Measurements from ENCODE around the gene VEGFA.

VEGFA gene

DNA sequence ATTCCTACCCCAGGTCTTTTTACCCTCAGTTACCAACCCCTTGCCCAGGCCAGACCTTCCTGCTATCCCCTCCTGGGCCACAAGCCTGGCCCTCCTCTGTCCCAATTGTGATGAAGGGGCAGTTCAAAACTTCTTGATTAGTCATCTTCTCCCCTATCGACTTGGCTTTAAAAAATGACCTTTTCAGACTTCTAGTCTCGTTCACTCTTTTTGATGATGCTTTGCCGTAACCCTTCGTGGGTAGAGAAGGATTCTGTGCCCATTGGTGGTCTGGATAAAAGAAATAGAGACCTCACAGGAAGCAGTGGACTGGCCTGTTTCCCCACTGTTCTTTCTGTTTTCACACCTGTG lies 5.5 kb downstream of the VEGFA start:
- H3K79me2 ChIP-seq (ENCODE audit: low read length): peaks cover 86% of the 10 kb centered on the region
- H3K27ac ChIP-seq (ENCODE audit: low read length): no peak overlapping the region
- no peak overlapping the region for H3K4me2 ChIP-seq (ENCODE audit: low read length)
- no peak overlapping the region for H2AFZ ChIP-seq (ENCODE audit: low read depth, low read length)
- TF ChIP-seq EZH2phosphoT487 (IDR thresholded peaks at IDR 0.05; ENCODE audit: low read depth): no peak
- TF ChIP-seq, protein P1, sequence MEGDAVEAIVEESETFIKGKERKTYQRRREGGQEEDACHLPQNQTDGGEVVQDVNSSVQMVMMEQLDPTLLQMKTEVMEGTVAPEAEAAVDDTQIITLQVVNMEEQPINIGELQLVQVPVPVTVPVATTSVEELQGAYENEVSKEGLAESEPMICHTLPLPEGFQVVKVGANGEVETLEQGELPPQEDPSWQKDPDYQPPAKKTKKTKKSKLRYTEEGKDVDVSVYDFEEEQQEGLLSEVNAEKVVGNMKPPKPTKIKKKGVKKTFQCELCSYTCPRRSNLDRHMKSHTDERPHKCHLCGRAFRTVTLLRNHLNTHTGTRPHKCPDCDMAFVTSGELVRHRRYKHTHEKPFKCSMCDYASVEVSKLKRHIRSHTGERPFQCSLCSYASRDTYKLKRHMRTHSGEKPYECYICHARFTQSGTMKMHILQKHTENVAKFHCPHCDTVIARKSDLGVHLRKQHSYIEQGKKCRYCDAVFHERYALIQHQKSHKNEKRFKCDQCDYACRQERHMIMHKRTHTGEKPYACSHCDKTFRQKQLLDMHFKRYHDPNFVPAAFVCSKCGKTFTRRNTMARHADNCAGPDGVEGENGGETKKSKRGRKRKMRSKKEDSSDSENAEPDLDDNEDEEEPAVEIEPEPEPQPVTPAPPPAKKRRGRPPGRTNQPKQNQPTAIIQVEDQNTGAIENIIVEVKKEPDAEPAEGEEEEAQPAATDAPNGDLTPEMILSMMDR (IDR thresholded peaks at IDR 0.05; ENCODE audit: low read depth, low read length): no peak
- no peak overlapping the region for H3K4me3 ChIP-seq (ENCODE audit: low read length)
- H4K20me1 ChIP-seq (ENCODE audit: insufficient read depth, low read length): peaks cover 85% of the 10 kb centered on the region
- peaks cover 82% of the 10 kb centered on the region for H3K36me3 ChIP-seq (replicated peaks; ENCODE audit: low read depth, low read length)
- H3K9ac ChIP-seq (ENCODE audit: low read length): no peak overlapping the region
- peaks cover 21% of the 10 kb centered on the region for H3K4me1 ChIP-seq (ENCODE audit: low read length)
- H3K9me3 ChIP-seq (ENCODE audit: insufficient read depth, low read length): no peaks in the 10 kb centered on the region
- H3K27me3 ChIP-seq (ENCODE audit: low read depth, low read length): no peaks in the 10 kb centered on the region

DNA sequence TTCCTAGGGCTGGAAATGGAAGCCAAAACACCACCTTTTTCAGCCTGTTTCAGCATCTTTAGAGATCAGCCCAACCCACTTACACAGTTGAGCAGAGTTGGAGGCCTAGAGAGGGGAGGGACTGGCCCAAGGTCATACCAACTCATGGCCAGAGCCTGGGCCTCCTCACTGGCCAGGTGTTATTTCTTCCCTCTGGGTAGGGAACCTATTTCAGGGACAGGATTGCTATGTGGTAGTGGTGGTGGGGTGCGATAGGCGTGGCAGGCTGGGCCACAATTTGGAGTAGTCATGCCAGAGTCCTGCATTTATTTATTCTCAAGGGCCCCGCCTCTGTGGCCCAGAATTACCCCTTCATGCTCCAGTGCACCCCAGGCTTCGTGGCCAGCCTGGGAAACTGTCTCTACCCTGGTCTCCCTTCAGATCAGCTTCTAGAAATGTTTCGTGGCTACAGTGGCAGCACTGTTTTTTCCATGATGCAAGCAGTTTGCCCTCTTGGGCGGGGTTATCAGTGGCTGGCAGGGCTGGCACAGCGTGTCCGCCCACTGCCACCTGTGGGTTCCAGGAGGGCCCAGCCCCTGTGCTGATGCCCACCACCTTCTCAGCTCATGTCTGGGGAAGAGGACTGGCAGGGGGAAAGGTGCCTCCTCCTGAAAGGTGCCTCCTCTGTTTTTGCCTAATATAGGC lies 6.2 kb downstream of the VEGFA start:
- Histone ChIP-seq H3K4me2 (ENCODE audit: low read length) (no peak overlapping the region), H3K27me3 (ENCODE audit: low read depth, low read length) (no peaks in the 10 kb centered on the region), H3K27ac (ENCODE audit: low read length) (no peak overlapping the region), H3K79me2 (ENCODE audit: low read length) (peaks cover 78% of the 10 kb centered on the region), H3K36me3 (replicated peaks; ENCODE audit: low read depth, low read length) (peaks cover 87% of the 10 kb centered on the region), H3K4me1 (ENCODE audit: low read length) (peaks cover 21% of the 10 kb centered on the region), H3K9ac (ENCODE audit: low read length) (no peak overlapping the region), H2AFZ (ENCODE audit: low read depth, low read length) (no peak overlapping the region), H4K20me1 (ENCODE audit: insufficient read depth, low read length) (peaks cover 92% of the 10 kb centered on the region), H3K4me3 (ENCODE audit: low read length) (no peak overlapping the region), H3K9me3 (ENCODE audit: insufficient read depth, low read length) (no peaks in the 10 kb centered on the region)
- no peak for TF ChIP-seq EZH2phosphoT487 (IDR thresholded peaks at IDR 0.05; ENCODE audit: low read depth)
- TF ChIP-seq, protein P1 (IDR thresholded peaks at IDR 0.05; ENCODE audit: low read depth, low read length): no peak

DNA sequence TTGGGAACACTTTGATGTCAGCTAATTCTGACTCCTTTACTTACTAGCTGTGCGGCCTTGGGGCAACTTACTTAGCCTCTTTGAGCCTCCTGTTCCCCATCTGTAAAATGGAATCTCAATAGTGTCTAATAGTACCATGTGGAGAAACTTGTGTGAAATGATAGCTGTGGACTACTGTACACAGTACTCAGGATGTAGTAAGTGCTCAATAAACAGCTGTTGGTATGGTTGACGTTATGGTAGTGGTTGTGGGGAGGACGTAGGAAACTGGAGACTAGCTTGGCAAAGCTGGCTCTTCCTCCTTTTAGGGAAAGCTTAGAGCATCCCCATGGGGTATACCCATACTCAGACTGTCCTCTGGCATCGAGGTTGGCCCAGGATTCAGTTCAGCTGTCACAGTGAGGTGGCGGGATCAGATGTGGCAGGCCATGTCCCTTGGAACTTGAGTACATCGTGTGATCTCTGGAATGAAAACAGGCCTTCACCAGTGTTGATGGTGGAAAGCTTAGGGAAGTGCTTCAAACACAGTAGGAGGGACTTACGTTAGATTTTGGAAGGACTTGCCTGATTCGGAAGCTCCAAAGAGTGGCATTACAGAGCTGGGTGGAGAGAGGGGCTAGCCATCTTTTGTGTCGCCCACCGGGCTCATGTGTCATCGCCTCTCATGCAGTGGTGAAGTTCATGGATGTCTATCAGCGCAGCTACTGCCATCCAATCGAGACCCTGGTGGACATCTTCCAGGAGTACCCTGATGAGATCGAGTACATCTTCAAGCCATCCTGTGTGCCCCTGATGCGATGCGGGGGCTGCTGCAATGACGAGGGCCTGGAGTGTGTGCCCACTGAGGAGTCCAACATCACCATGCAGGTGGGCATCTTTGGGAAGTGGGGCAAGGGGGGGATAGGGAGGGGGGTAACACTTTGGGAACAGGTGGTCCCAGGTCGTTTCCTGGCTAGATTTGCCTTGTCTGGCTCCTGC lies 7.1 kb downstream of the VEGFA start:
- peaks cover 21% of the 10 kb centered on the region for H3K4me1 ChIP-seq (ENCODE audit: low read length)
- H3K9me3 ChIP-seq (ENCODE audit: insufficient read depth, low read length): no peaks in the 10 kb centered on the region
- H3K27me3 ChIP-seq (ENCODE audit: low read depth, low read length): no peaks in the 10 kb centered on the region
- no peak overlapping the region for H3K9ac ChIP-seq (ENCODE audit: low read length)
- no peak overlapping the region for H2AFZ ChIP-seq (ENCODE audit: low read depth, low read length)
- peaks cover 77% of the 10 kb centered on the region for H3K79me2 ChIP-seq (ENCODE audit: low read length)
- peaks cover 90% of the 10 kb centered on the region for H3K36me3 ChIP-seq (replicated peaks; ENCODE audit: low read depth, low read length)
- no peak overlapping the region for H3K4me3 ChIP-seq (ENCODE audit: low read length)
- no peak overlapping the region for H3K4me2 ChIP-seq (ENCODE audit: low read length)
- TF ChIP-seq, protein P1 (IDR thresholded peaks at IDR 0.05; ENCODE audit: low read depth, low read length): no peak
- no peak overlapping the region for H3K27ac ChIP-seq (ENCODE audit: low read length)
- peaks cover 99% of the 10 kb centered on the region for H4K20me1 ChIP-seq (ENCODE audit: insufficient read depth, low read length)

DNA sequence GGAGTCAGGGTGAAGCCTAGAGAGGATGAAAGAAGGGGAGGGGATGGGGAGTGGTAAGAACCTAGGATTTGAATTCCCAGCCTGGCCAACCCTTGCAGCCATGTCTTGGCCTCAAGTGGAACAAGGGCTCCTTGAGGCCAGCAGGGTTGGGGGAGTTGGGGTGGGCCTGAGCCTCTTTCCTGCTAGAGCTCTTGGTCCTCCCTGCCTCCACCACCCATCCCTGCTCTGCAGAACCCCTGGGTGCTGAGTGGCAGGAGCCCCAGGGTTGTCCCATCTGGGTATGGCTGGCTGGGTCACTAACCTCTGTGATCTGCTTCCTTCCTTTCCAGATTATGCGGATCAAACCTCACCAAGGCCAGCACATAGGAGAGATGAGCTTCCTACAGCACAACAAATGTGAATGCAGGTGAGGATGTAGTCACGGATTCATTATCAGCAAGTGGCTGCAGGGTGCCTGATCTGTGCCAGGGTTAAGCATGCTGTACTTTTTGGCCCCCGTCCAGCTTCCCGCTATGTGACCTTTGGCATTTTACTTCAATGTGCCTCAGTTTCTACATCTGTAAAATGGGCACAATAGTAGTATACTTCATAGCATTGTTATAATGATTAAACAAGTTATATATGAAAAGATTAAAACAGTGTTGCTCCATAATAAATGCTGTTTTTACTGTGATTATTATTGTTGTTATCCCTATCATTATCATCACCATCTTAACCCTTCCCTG lies 8.3 kb downstream of the VEGFA start:
- peaks cover 69% of the 10 kb centered on the region for H3K79me2 ChIP-seq (ENCODE audit: low read length)
- H3K9ac ChIP-seq (ENCODE audit: low read length): no peak overlapping the region
- no peaks in the 10 kb centered on the region for H3K9me3 ChIP-seq (ENCODE audit: insufficient read depth, low read length)
- H2AFZ ChIP-seq (ENCODE audit: low read depth, low read length): no peak overlapping the region
- no peak overlapping the region for H3K4me3 ChIP-seq (ENCODE audit: low read length)
- H3K4me1 ChIP-seq (ENCODE audit: low read length): peaks cover 18% of the 10 kb centered on the region
- H3K27me3 ChIP-seq (ENCODE audit: low read depth, low read length): no peaks in the 10 kb centered on the region
- no peak overlapping the region for H3K27ac ChIP-seq (ENCODE audit: low read length)
- H3K36me3 ChIP-seq (replicated peaks; ENCODE audit: low read depth, low read length): peaks cover 91% of the 10 kb centered on the region
- no peak overlapping the region for H3K4me2 ChIP-seq (ENCODE audit: low read length)
- H4K20me1 ChIP-seq (ENCODE audit: insufficient read depth, low read length): peaks cover 99% of the 10 kb centered on the region
- TF ChIP-seq, protein P1 (IDR thresholded peaks at IDR 0.05; ENCODE audit: low read depth, low read length): no peak
- no peak for TF ChIP-seq EZH2phosphoT487 (IDR thresholded peaks at IDR 0.05; ENCODE audit: low read depth)

Data from OCI-LY3 (cell line).